ENCODE measurements around the gene MAN2B2.

The MAN2B2 gene

GRCh38 chr4:6610856-6611430 lies 36.0 kb downstream of the MAN2B2 start:
- H3K4me3 Mint-ChIP-seq, result no peak overlapping the region
- H3K27ac Mint-ChIP-seq, result no peak overlapping the region
- no peaks in the 10 kb centered on the region for H3K4me1 Mint-ChIP-seq
- no peaks in the 10 kb centered on the region for H3K9me3 Mint-ChIP-seq
- H3K36me3 Mint-ChIP-seq (ENCODE audit: low read depth), result peaks cover 34% of the 10 kb centered on the region
- no peaks in the 10 kb centered on the region for H3K27me3 Mint-ChIP-seq (ENCODE audit: low read depth)
- no peak for TF ChIP-seq CTCF (IDR thresholded peaks at IDR 0.05; ENCODE audit: unreplicated experiment in 3 of 3)

GRCh38 chr4:6612961-6613675 lies 38.1 kb downstream of the MAN2B2 start:
- Mint-ChIP-seq H3K4me3 (no peak overlapping the region), H3K36me3 (ENCODE audit: low read depth) (peaks cover 27% of the 10 kb centered on the region), H3K4me1 (no peaks in the 10 kb centered on the region), H3K27me3 (ENCODE audit: low read depth) (no peaks in the 10 kb centered on the region), H3K9me3 (no peaks in the 10 kb centered on the region), H3K27ac (no peak overlapping the region)
- no peak for TF ChIP-seq CTCF (IDR thresholded peaks at IDR 0.05; ENCODE audit: unreplicated experiment in 3 of 3)

GRCh38 chr4:6613676-6614651 lies 39.0 kb downstream of the MAN2B2 start:
- Mint-ChIP-seq H3K36me3 (ENCODE audit: low read depth) (peaks cover 25% of the 10 kb centered on the region), H3K27me3 (ENCODE audit: low read depth) (no peaks in the 10 kb centered on the region), H3K4me3 (no peak overlapping the region), H3K27ac (no peak overlapping the region), H3K9me3 (no peaks in the 10 kb centered on the region), H3K4me1 (no peaks in the 10 kb centered on the region)
- no peak for TF ChIP-seq CTCF (IDR thresholded peaks at IDR 0.05; ENCODE audit: unreplicated experiment in 3 of 3)

- TF ChIP-seq CTCF (IDR thresholded peaks at IDR 0.05; ENCODE audit: unreplicated experiment in 3 of 3), result no peak
- no peak overlapping the region for H3K27ac Mint-ChIP-seq
- H3K4me3 Mint-ChIP-seq, result no peak overlapping the region
- no peaks in the 10 kb centered on the region for H3K4me1 Mint-ChIP-seq
- H3K36me3 Mint-ChIP-seq (ENCODE audit: low read depth), result peaks cover 25% of the 10 kb centered on the region
- no peaks in the 10 kb centered on the region for H3K9me3 Mint-ChIP-seq
- H3K27me3 Mint-ChIP-seq (ENCODE audit: low read depth), result no peaks in the 10 kb centered on the region
These were observed 39.8 kb downstream of the MAN2B2 start for GRCh38 chr4:6614701-6615230.

GRCh38 chr4:6616087-6616995 lies 41.4 kb downstream of the MAN2B2 start:
- H3K27me3 Mint-ChIP-seq (ENCODE audit: low read depth), result no peaks in the 10 kb centered on the region
- no peak for TF ChIP-seq CTCF (IDR thresholded peaks at IDR 0.05; ENCODE audit: unreplicated experiment in 3 of 3)
- no peaks in the 10 kb centered on the region for H3K9me3 Mint-ChIP-seq
- no peaks in the 10 kb centered on the region for H3K4me1 Mint-ChIP-seq
- no peak overlapping the region for H3K27ac Mint-ChIP-seq
- H3K4me3 Mint-ChIP-seq, result no peak overlapping the region
- peaks cover 25% of the 10 kb centered on the region for H3K36me3 Mint-ChIP-seq (ENCODE audit: low read depth)

Data from nephron (organoid).